Measurements from ENCODE around the gene PTPN3.
A peak's percentile ranks its signal among the peaks of the same experiment; 100 is the strongest.

PTPN3 gene

GRCh38 chr9:109500421-109500974, 2.4 kb upstream of the PTPN3 start:
- DNase-seq: no peak

GRCh38 chr9:109499631-109500410, 1.7 kb upstream of the PTPN3 start:
- peak; percentile 22 for DNase-seq

GRCh38 chr9:109499093-109499630, 1.1 kb upstream of the PTPN3 start:
- DNase-seq: no peak

- DNase-seq: no peak
These were observed 617 bp downstream of the PTPN3 start for GRCh38 chr9:109497226-109498153.

GRCh38 chr9:109496841-109497225, 1.3 kb downstream of the PTPN3 start:
- no peak for DNase-seq

- DNase-seq: no peak
These were observed 1.9 kb downstream of the PTPN3 start for GRCh38 chr9:109496218-109496617.

- no peak for DNase-seq
These were observed 4.5 kb downstream of the PTPN3 start for GRCh38 chr9:109493648-109494047.

GRCh38 chr9:109491590-109491989, 6.5 kb downstream of the PTPN3 start:
- no peak for DNase-seq

GRCh38 chr9:109488791-109489492, 9.2 kb downstream of the PTPN3 start:
- no peak for DNase-seq

- DNase-seq: no peak
These were observed 9.8 kb downstream of the PTPN3 start for GRCh38 chr9:109488351-109488750.

- no peak for DNase-seq
These were observed 10.9 kb downstream of the PTPN3 start for GRCh38 chr9:109487247-109487646.

- no peak for DNase-seq
These were observed 14.2 kb downstream of the PTPN3 start for GRCh38 chr9:109483744-109484429.

- no peak for DNase-seq
These were observed 15.7 kb downstream of the PTPN3 start for GRCh38 chr9:109482391-109482916.

GRCh38 chr9:109481856-109482255, 16.3 kb downstream of the PTPN3 start:
- DNase-seq: no peak

GRCh38 chr9:109479822-109480221, 18.3 kb downstream of the PTPN3 start:
- DNase-seq: no peak

- DNase-seq: no peak
These were observed 19.3 kb downstream of the PTPN3 start for GRCh38 chr9:109478665-109479380.

GRCh38 chr9:109478051-109478563, 20.0 kb downstream of the PTPN3 start:
- no peak for DNase-seq

- DNase-seq: no peak
These were observed 20.7 kb downstream of the PTPN3 start for GRCh38 chr9:109477258-109478050.

GRCh38 chr9:109476642-109477257, 21.4 kb downstream of the PTPN3 start:
- no peak for DNase-seq

- DNase-seq: no peak
These were observed 22.6 kb downstream of the PTPN3 start for GRCh38 chr9:109475526-109475925.
